Measurements from ENCODE around the gene EVPLL.
"Not testable (repeated sequence)": the region's sequence is repeated elsewhere in the genome, so short reads cannot be mapped to it uniquely, and the experiment has no call there.

The EVPLL gene

GRCh38 chr17:18379246-18380146 lies 1.9 kb downstream of the EVPLL start:
- no peak for DNase-seq

GRCh38 chr17:18380471-18381157 lies 3.0 kb downstream of the EVPLL start:
- no peak for DNase-seq

GRCh38 chr17:18381158-18381952 lies 3.8 kb downstream of the EVPLL start:
- no peak for DNase-seq

GRCh38 chr17:18381953-18382245 lies 4.3 kb downstream of the EVPLL start:
- DNase-seq: no peak

GRCh38 chr17:18382441-18383078 lies 5.0 kb downstream of the EVPLL start:
- no peak for DNase-seq

GRCh38 chr17:18383079-18383481 lies 5.5 kb downstream of the EVPLL start:
- DNase-seq: peak; percentile 10

GRCh38 chr17:18384271-18384670 lies 6.7 kb downstream of the EVPLL start:
- DNase-seq: not testable (repeated sequence)

- DNase-seq: not testable (repeated sequence)
These were observed 10.0 kb downstream of the EVPLL start for GRCh38 chr17:18387583-18387982.

GRCh38 chr17:18388266-18388665 lies 10.7 kb downstream of the EVPLL start:
- DNase-seq: not testable (repeated sequence)

- not testable (repeated sequence) for DNase-seq
These were observed 11.2 kb downstream of the EVPLL start for GRCh38 chr17:18388728-18389127.

- not testable (repeated sequence) for DNase-seq
These were observed 24.5 kb downstream of the EVPLL start for GRCh38 chr17:18401872-18402590.

GRCh38 chr17:18403166-18403565 lies 25.6 kb downstream of the EVPLL start:
- not testable (repeated sequence) for DNase-seq

- DNase-seq: not testable (repeated sequence)
These were observed 26.0 kb downstream of the EVPLL start for GRCh38 chr17:18403604-18404003.

GRCh38 chr17:18408906-18409305 lies 31.3 kb downstream of the EVPLL start:
- not testable (repeated sequence) for DNase-seq

- DNase-seq: not testable (repeated sequence)
These were observed 31.7 kb downstream of the EVPLL start for GRCh38 chr17:18409321-18409720.

- not testable (repeated sequence) for DNase-seq
These were observed 33.2 kb downstream of the EVPLL start for GRCh38 chr17:18410736-18411135.

GRCh38 chr17:18411377-18411864 lies 33.8 kb downstream of the EVPLL start:
- peak; percentile 22 for DNase-seq

GRCh38 chr17:18412001-18412538 lies 34.5 kb downstream of the EVPLL start:
- DNase-seq: peak; percentile 45

GRCh38 chr17:18421521-18421920 lies 43.9 kb downstream of the EVPLL start:
- DNase-seq: not testable (repeated sequence)

- DNase-seq: not testable (repeated sequence)
These were observed 44.9 kb downstream of the EVPLL start for GRCh38 chr17:18422464-18422863.

- DNase-seq: not testable (repeated sequence)
These were observed 45.4 kb downstream of the EVPLL start for GRCh38 chr17:18423015-18423414.

- not testable (repeated sequence) for DNase-seq
These were observed 48.0 kb downstream of the EVPLL start for GRCh38 chr17:18425593-18425992.

All from CD4-positive, alpha-beta T cell treated with Interleukin-17A for 1 hour (primary cell).